ENCODE results near the gene TMEM161A. TPM values are rescaled to one million over a fixed set of nuclear protein-coding genes. Genes with fewer than 3 reads are reported as not detected.

Gene TMEM161A
- total and polyA plus RNA-seq, 9 of the 15 experiments (the other 6 are each of a cell fraction or from before 2014, with no cell fraction given), result 0.63 to 92.3 (median 38.9) TPM

GRCh38 chr19:19105365-19106055 lies 32.8 kb downstream of the TMEM161A start (continued):
- TF ChIP-seq ZBTB40 (IDR thresholded peaks at IDR 0.05) (peak; percentile 26; the same call in 1 of the 2 replicates), ZBTB40 (CRISPR knock-in tag; IDR thresholded peaks at IDR 0.05) (no peak), E2F6 (IDR thresholded peaks at IDR 0.05; ENCODE audit: borderline replicate concordance in 1 of 2, extremely low read depth in 1 of 2, insufficient read depth in 1 of 2, insufficient read length in 1 of 2, low read depth in 1 of 2, low read length in 1 of 2, poor library complexity in 1 of 2, severe bottlenecking in 1 of 2) (peak; percentile 90 to 94), CBX5 (IDR thresholded peaks at IDR 0.05; ENCODE audit: borderline replicate concordance, low read depth) (no peak), MAFG (tag; conservative IDR thresholded peaks at IDR 0.05) (no peak), CTCFL (IDR thresholded peaks at IDR 0.05; ENCODE audit: borderline replicate concordance, insufficient read depth, low read depth, low read length, poor library complexity, severe bottlenecking) (no peak), BDP1 (IDR thresholded peaks at IDR 0.05; ENCODE audit: insufficient read depth, insufficient read length) (no peak)
- TF ChIP-seq, protein P1, sequence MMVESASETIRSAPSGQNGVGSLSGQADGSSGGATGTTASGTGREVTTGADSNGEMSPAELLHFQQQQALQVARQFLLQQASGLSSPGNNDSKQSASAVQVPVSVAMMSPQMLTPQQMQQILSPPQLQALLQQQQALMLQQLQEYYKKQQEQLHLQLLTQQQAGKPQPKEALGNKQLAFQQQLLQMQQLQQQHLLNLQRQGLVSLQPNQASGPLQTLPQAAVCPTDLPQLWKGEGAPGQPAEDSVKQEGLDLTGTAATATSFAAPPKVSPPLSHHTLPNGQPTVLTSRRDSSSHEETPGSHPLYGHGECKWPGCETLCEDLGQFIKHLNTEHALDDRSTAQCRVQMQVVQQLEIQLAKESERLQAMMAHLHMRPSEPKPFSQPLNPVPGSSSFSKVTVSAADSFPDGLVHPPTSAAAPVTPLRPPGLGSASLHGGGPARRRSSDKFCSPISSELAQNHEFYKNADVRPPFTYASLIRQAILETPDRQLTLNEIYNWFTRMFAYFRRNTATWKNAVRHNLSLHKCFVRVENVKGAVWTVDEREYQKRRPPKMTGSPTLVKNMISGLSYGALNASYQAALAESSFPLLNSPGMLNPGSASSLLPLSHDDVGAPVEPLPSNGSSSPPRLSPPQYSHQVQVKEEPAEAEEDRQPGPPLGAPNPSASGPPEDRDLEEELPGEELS (CRISPR knock-in tag; IDR thresholded peaks at IDR 0.05; ENCODE audit: borderline replicate concordance), result no peak
- TF ChIP-seq, protein P2, sequence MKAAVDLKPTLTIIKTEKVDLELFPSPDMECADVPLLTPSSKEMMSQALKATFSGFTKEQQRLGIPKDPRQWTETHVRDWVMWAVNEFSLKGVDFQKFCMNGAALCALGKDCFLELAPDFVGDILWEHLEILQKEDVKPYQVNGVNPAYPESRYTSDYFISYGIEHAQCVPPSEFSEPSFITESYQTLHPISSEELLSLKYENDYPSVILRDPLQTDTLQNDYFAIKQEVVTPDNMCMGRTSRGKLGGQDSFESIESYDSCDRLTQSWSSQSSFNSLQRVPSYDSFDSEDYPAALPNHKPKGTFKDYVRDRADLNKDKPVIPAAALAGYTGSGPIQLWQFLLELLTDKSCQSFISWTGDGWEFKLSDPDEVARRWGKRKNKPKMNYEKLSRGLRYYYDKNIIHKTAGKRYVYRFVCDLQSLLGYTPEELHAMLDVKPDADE (conservative IDR thresholded peaks at IDR 0.05; ENCODE audit: control insufficient read depth, low read depth, low read length), result no peak
